HEK293 (cell line): Measurements from ENCODE around the gene DIPK1C.

Source experiments
- FEZF1 ChIP-seq: fragments of 450-650 bp; formaldehyde crosslinking; IDR thresholded peaks from 2 replicates; pipeline ENCODE4 v1.5.1; 2016; ENCODE audit warnings: missing biosample characterization, missing genetic modification characterization
- KLF1 ChIP-seq: fragments of 450-650 bp; formaldehyde crosslinking; IDR thresholded peaks from 2 replicates; pipeline ENCODE4 v1.5.1; 2016; ENCODE audit warnings: missing biosample characterization, missing genetic modification characterization
- ZNF19 ChIP-seq: fragments of 450-650 bp; formaldehyde crosslinking; IDR thresholded peaks from 2 replicates; pipeline ENCODE4; 2016; ENCODE audit warnings: missing biosample characterization, missing genetic modification characterization, low read depth
- ZNF292 ChIP-seq: fragments of 450-650 bp; formaldehyde crosslinking; IDR thresholded peaks from 2 replicates; pipeline ENCODE4 v1.5.1; 2016; ENCODE audit warnings: low read depth, missing biosample characterization, missing genetic modification characterization, borderline replicate concordance
- ZNF660 ChIP-seq: fragments of 450-650 bp; IDR thresholded peaks from 2 replicates; pipeline ENCODE4 v1.5.1; 2018; ENCODE audit warnings: missing biosample characterization, mild to moderate bottlenecking, missing genetic modification characterization
- TF ChIP-seq, protein P1 (sequence below): fragments of 450-650 bp; formaldehyde crosslinking; IDR thresholded peaks from 2 replicates; pipeline ENCODE4 v1.5.1; 2016; ENCODE audit warnings: missing biosample characterization, missing genetic modification characterization
- TF ChIP-seq, protein P2 (sequence below): fragments of 450-650 bp; formaldehyde crosslinking; IDR thresholded peaks from 2 replicates; pipeline ENCODE4 v1.5.1; 2016; ENCODE audit warnings: missing biosample characterization, missing genetic modification characterization

GRCh38 chr18:74453642-74454198 is 3.4 kb downstream of the DIPK1C start:
- TF ChIP-seq ZNF660 (tag by site-specific recombination) (no peak), ZNF292 (no peak), ZNF19 (tag by site-specific recombination) (no peak), FEZF1 (tag by site-specific recombination) (no peak), KLF1 (no peak)
- TF ChIP-seq, protein P1, sequence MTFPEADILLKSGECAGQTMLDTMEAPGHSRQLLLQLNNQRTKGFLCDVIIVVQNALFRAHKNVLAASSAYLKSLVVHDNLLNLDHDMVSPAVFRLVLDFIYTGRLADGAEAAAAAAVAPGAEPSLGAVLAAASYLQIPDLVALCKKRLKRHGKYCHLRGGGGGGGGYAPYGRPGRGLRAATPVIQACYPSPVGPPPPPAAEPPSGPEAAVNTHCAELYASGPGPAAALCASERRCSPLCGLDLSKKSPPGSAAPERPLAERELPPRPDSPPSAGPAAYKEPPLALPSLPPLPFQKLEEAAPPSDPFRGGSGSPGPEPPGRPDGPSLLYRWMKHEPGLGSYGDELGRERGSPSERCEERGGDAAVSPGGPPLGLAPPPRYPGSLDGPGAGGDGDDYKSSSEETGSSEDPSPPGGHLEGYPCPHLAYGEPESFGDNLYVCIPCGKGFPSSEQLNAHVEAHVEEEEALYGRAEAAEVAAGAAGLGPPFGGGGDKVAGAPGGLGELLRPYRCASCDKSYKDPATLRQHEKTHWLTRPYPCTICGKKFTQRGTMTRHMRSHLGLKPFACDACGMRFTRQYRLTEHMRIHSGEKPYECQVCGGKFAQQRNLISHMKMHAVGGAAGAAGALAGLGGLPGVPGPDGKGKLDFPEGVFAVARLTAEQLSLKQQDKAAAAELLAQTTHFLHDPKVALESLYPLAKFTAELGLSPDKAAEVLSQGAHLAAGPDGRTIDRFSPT (tag by site-specific recombination), result no peak
- TF ChIP-seq, protein P2, sequence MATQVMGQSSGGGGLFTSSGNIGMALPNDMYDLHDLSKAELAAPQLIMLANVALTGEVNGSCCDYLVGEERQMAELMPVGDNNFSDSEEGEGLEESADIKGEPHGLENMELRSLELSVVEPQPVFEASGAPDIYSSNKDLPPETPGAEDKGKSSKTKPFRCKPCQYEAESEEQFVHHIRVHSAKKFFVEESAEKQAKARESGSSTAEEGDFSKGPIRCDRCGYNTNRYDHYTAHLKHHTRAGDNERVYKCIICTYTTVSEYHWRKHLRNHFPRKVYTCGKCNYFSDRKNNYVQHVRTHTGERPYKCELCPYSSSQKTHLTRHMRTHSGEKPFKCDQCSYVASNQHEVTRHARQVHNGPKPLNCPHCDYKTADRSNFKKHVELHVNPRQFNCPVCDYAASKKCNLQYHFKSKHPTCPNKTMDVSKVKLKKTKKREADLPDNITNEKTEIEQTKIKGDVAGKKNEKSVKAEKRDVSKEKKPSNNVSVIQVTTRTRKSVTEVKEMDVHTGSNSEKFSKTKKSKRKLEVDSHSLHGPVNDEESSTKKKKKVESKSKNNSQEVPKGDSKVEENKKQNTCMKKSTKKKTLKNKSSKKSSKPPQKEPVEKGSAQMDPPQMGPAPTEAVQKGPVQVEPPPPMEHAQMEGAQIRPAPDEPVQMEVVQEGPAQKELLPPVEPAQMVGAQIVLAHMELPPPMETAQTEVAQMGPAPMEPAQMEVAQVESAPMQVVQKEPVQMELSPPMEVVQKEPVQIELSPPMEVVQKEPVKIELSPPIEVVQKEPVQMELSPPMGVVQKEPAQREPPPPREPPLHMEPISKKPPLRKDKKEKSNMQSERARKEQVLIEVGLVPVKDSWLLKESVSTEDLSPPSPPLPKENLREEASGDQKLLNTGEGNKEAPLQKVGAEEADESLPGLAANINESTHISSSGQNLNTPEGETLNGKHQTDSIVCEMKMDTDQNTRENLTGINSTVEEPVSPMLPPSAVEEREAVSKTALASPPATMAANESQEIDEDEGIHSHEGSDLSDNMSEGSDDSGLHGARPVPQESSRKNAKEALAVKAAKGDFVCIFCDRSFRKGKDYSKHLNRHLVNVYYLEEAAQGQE, result no peak
